Trophoblast cell (in vitro differentiated cells and primary cell): ENCODE measurements around the gene TSPEAR.

Source experiments
- DNase-seq, 2 donors: peaks; one replicate each; pipeline ENCODE4 v3.0.0-alpha.2; 2016
- H2AFZ ChIP-seq: 2 replicates; pipeline ENCODE4 v1.6.1; 2013; ENCODE audit warnings: low read length, moderate library complexity, mild to moderate bottlenecking; ENCODE audit not compliant: insufficient read depth, poor library complexity
- H2AK5ac ChIP-seq: 2 replicates; pipeline ENCODE4 v1.6.1; 2013; ENCODE audit warnings: mild to moderate bottlenecking, low read length
- H2BK120ac ChIP-seq: 2 replicates; pipeline ENCODE4 v1.6.1; 2013; ENCODE audit warnings: low read length, mild to moderate bottlenecking, moderate library complexity; ENCODE audit not compliant: insufficient read depth, poor library complexity
- H2BK12ac ChIP-seq: 2 replicates; pipeline ENCODE4 v1.6.1; 2013; ENCODE audit warnings: mild to moderate bottlenecking, low read length, moderate library complexity
- H2BK5ac ChIP-seq: 2 replicates; pipeline ENCODE4 v1.6.1; 2013; ENCODE audit warnings: low read length, low read depth, moderate library complexity, mild to moderate bottlenecking; ENCODE audit not compliant: poor library complexity
- H3K14ac ChIP-seq: 2 replicates; pipeline ENCODE4 v1.6.1; 2013; ENCODE audit warnings: mild to moderate bottlenecking, low read length
- H3K18ac ChIP-seq: 2 replicates; pipeline ENCODE4 v1.6.1; 2013; ENCODE audit warnings: mild to moderate bottlenecking, low read length
- H3K23ac ChIP-seq: 2 replicates; pipeline ENCODE4 v1.6.1; 2013; ENCODE audit warnings: low read length
- H3K27ac ChIP-seq: 2 replicates; pipeline ENCODE4 v1.5.1; 2013; ENCODE audit warnings: low read depth, mild to moderate bottlenecking, inconsistent platforms, low read length, moderate library complexity
- H3K27me3 ChIP-seq: 2 replicates; pipeline ENCODE4 v1.6.1; 2013; ENCODE audit warnings: inconsistent platforms, mild to moderate bottlenecking, low read length, moderate library complexity; ENCODE audit not compliant: insufficient read depth
- H3K36me3 ChIP-seq, 2 experiments: 1 replicate in 1 of 2; 2 replicates in 1 of 2; pipeline ENCODE4 v1.6.1; 2013; ENCODE audit warnings: low read length in 2 of 2, mild to moderate bottlenecking in 2 of 2, moderate library complexity in 1 of 2; ENCODE audit not compliant: insufficient read depth in 2 of 2, control insufficient read depth in 1 of 2
- H3K4ac ChIP-seq: 2 replicates; pipeline ENCODE4 v1.6.1; 2013; ENCODE audit warnings: low read depth, mild to moderate bottlenecking, low read length, moderate library complexity
- H3K4me1 ChIP-seq, 2 experiments: 1 replicate in 1 of 2; 2 replicates in 1 of 2; pipeline ENCODE4 v1.6.1; 2013; ENCODE audit warnings: low read length in 2 of 2, mild to moderate bottlenecking in 2 of 2, moderate library complexity in 1 of 2; ENCODE audit not compliant: insufficient read depth in 2 of 2, control insufficient read depth in 1 of 2
- H3K4me2 ChIP-seq: 2 replicates; pipeline ENCODE4 v1.6.1; 2013; ENCODE audit warnings: inconsistent platforms, mild to moderate bottlenecking, low read length, moderate library complexity
- H3K4me3 ChIP-seq: 2 replicates; pipeline ENCODE4 v1.5.1; 2013; ENCODE audit warnings: mild to moderate bottlenecking, low read depth, low read length, inconsistent platforms
- H3K79me1 ChIP-seq: one replicate; pipeline ENCODE4 v1.6.1; 2013; ENCODE audit warnings: low read length
- H3K79me2 ChIP-seq: 2 replicates; pipeline ENCODE4 v1.6.1; 2013; ENCODE audit warnings: low read length, mild to moderate bottlenecking; ENCODE audit not compliant: control insufficient read depth, insufficient read depth, poor library complexity
- H3K9ac ChIP-seq: 2 replicates; pipeline ENCODE4 v1.6.1; 2013; ENCODE audit warnings: mild to moderate bottlenecking, low read length
- H3K9me3 ChIP-seq: 2 replicates; pipeline ENCODE4 v1.6.1; 2013; ENCODE audit warnings: low read depth, mild to moderate bottlenecking, control low read depth, inconsistent platforms, low read length; ENCODE audit not compliant: insufficient read depth
- H4K12ac ChIP-seq: 2 replicates; pipeline ENCODE4 v1.6.1; 2013; ENCODE audit warnings: low read depth, mild to moderate bottlenecking, low read length, moderate library complexity
- H4K8ac ChIP-seq: 2 replicates; pipeline ENCODE4 v1.6.1; 2013; ENCODE audit warnings: low read depth, mild to moderate bottlenecking, low read length, moderate library complexity
- H4K91ac ChIP-seq: one replicate; pipeline ENCODE4 v1.6.1; 2013; ENCODE audit warnings: low read depth, mild to moderate bottlenecking, low read length, moderate library complexity
- WGBS: extraction: QIAGEN DNeasy Blood & Tissue Kit; methylation state at CpG from one replicate; pipeline ENCODE4 v1.1.7; 2013; ENCODE audit warnings: missing lambda C conversion rate; ENCODE audit not compliant: insufficient read length, insufficient coverage; ENCODE audit errors: extremely low coverage; 5-methylcytosine and 5-hydroxymethylcytosine counted together

The TSPEAR gene

DNA sequence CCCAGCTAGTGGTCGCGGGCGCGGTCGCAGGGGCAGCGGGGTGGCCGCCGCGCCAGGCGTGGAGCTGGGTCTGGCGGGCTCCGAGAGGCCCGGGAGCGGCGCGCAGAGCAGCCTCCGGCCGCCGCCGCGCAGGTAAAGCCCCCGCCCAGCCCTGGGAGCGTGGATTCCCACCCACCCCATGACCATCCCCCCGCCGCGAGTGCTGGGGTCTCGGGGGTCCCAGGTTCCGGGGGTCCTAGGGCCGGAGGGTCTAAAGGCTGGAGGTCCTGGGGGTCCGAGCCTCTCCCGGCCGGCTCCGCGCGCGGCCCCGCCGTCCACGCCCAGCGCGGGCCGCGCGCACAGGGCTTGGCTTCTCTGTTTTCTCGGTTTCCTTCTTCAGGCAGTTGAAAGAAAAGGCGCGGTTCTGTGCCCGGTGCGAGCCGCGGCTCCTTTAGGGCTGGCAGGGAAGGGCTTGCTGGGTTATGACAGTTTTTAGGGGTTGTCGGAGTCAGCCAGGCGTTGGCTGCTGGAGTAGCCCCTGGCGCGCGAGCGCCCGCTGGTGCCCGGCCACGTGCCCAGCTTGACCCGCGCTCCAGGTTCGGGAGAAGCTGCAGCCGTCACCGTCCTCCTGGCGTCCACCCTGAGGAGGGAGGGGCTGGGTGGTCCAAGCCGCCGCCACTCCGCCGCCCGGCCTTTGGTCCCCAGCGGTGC is 255.7 kb downstream of the TSPEAR start:
- Histone ChIP-seq H4K12ac (no peak overlapping the region), H2BK12ac (no peak overlapping the region), H3K36me3 (no peaks in the 10 kb centered on the region), H3K14ac (no peak overlapping the region), H2AFZ (peak overlapping the region; percentile 53), H3K27me3 (no peaks in the 10 kb centered on the region), H4K8ac (peak overlapping the region; percentile 10), H3K79me2 (no peaks in the 10 kb centered on the region), H3K79me1 (no peaks in the 10 kb centered on the region), H4K91ac (no peak overlapping the region), H3K4me2 (peak overlapping the region; percentile 97), H2AK5ac (no peak overlapping the region), H3K4ac (no peak overlapping the region), H3K27ac (no peak overlapping the region), H2BK5ac (no peak overlapping the region), H3K18ac (no peak overlapping the region), H3K9ac (no peak overlapping the region), H2BK120ac (no peak overlapping the region), H3K9me3 (peaks cover 4% of the 10 kb centered on the region), H3K4me1 (peaks cover 3 to 6% of the 10 kb centered on the region in 2 experiments), H3K4me3 (peak overlapping the region; percentile 76), H3K23ac (no peak overlapping the region)
- DNase-seq, result peak in 1 of 2 donors; percentile 28
- no CpG with 5 or more reads among the region's 72 CpGs for WGBS

DNA sequence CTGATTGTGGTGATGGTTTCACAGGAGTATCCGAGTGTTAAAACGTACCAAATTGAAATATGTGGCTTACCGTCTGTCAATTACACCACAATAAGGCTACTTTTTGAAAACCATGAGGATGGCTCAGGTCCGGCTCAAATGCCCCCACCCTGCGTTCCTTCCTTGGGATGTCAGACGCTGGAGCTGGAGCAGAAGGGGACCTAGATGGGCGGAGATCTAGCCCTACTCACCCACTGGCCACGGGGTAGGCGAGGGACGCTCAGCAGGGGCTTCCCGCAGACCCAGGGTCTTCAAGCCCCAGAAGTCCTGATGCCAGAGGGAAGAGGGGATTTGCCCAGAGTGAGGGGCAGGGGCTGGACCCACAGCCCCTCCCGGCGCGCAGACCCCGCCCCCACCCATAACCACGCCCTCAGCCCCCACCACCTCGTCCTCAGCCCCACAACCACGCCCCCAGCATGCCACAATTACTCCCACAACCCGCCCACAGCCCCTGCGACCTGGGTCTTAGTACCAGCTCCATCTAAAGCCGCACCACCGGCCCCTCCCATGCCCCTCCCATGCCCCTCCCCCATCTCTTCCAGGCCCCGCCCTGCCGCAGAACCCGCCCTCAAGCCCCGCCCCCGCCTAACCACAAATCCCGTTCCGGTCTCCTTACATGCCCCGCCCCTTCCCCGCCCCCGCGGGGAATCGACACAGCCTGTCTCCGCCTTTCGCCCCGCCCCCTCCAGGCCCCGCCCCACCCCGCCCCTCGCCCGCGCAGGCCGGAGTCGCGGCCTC is 256.4 kb downstream of the TSPEAR start, which contains the start of gene LRRC3:
TSS of gene LRRC3 (plus strand) at position 764 of the 777 bp plus-strand sequence. CDS start 1,135 bp downstream, outside the sequence.
- no CpG with 5 or more reads among the region's 45 CpGs for WGBS
- H2AFZ ChIP-seq, result peak within 1 kb of the TSS; percentile 53

DNA sequence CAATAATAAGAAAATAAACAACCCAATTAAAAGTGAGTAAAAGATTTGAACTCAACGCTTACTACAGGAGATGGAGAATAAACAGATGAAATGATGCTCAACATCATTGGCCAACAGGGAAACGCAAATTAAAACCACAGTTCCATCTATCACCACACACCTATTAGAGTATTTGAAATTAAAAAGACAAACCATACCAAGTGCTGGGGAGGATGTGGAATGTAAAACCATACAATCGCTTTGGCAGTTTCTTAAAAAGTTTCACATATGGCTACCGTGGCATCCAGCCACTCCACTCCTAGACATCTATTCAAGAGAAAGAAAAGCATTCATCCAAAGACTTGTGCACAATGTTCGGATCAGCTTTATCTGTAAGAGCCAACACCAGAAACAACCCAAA is 257.3 kb downstream of the TSPEAR start:
- no peaks in the 10 kb centered on the region for H3K27me3 ChIP-seq
- no peaks in the 10 kb centered on the region for H3K36me3 ChIP-seq
- H4K8ac ChIP-seq, result no peak overlapping the region
- H3K27ac ChIP-seq, result no peak overlapping the region
- no peak overlapping the region for H2BK5ac ChIP-seq
- H2AK5ac ChIP-seq, result no peak overlapping the region
- H3K14ac ChIP-seq, result no peak overlapping the region
- H3K9me3 ChIP-seq, result peaks cover 4% of the 10 kb centered on the region
- H3K4ac ChIP-seq, result no peak overlapping the region
- H3K4me2 ChIP-seq, result no peak overlapping the region
- peaks cover 3 to 6% of the 10 kb centered on the region in 2 experiments for H3K4me1 ChIP-seq
- H3K79me1 ChIP-seq, result no peaks in the 10 kb centered on the region
- WGBS, result no CpG with 5 or more reads among the region's 5 CpGs
- no peak overlapping the region for H3K18ac ChIP-seq
- no peak overlapping the region for H4K12ac ChIP-seq
- H2BK120ac ChIP-seq, result no peak overlapping the region
- no peak for DNase-seq
- H3K23ac ChIP-seq, result no peak overlapping the region
- no peaks in the 10 kb centered on the region for H3K79me2 ChIP-seq
- H3K9ac ChIP-seq, result no peak overlapping the region
- no peak overlapping the region for H4K91ac ChIP-seq
- no peak overlapping the region for H2BK12ac ChIP-seq
- H2AFZ ChIP-seq, result no peak overlapping the region
- H3K4me3 ChIP-seq, result no peak overlapping the region

More for the DNA sequence above, 256.4 kb downstream of the TSPEAR start, which contains the start of gene LRRC3:
- Histone ChIP-seq H3K18ac (no peak within 1 kb of the TSS), H3K4me2 (peak within 1 kb of the TSS; percentile 97), H3K27ac (no peak within 1 kb of the TSS), H4K8ac (peak within 1 kb of the TSS; percentile 10), H3K23ac (no peak within 1 kb of the TSS), H2AK5ac (no peak within 1 kb of the TSS), H4K91ac (no peak within 1 kb of the TSS), H3K36me3 (no peaks in the 10 kb centered on the region), H2BK5ac (no peak within 1 kb of the TSS), H3K27me3 (no peaks in the 10 kb centered on the region), H3K79me2 (no peaks in the 10 kb centered on the region), H3K4me1 (peaks cover 3 to 6% of the 10 kb centered on the region in 2 experiments), H3K79me1 (no peaks in the 10 kb centered on the region), H3K9me3 (peaks cover 4% of the 10 kb centered on the region), H3K9ac (no peak within 1 kb of the TSS), H3K14ac (no peak within 1 kb of the TSS), H2BK120ac (no peak within 1 kb of the TSS), H2BK12ac (no peak within 1 kb of the TSS), H4K12ac (no peak within 1 kb of the TSS), H3K4ac (no peak within 1 kb of the TSS), H3K4me3 (peak within 1 kb of the TSS; percentile 76)
- peak; percentile 79 to 91 for DNase-seq

DNA sequence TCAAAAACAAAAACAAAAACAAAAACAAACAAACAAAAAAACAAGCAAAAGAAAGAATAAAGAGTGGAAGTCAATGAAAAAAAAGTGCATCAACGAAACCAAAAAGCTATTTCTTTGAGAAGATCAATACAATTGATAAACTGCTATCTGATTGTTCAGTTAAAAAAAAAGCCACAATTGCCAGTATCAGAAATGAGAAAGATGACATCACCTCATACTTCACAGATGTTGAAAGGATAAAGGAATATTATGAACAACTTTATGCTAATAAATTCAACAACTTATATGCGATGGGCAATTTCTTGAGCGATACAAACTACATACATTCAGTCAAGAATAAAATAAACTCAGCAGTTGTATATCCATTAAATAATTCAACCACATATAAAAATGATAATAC is 258.3 kb downstream of the TSPEAR start:
- H4K12ac ChIP-seq, result no peak overlapping the region
- H3K79me2 ChIP-seq, result no peaks in the 10 kb centered on the region
- no peak overlapping the region for H3K18ac ChIP-seq
- H3K4me3 ChIP-seq, result no peak overlapping the region
- no peak for DNase-seq
- H3K27ac ChIP-seq, result no peak overlapping the region
- no peaks in the 10 kb centered on the region for H3K27me3 ChIP-seq
- H4K91ac ChIP-seq, result no peak overlapping the region
- H3K9ac ChIP-seq, result no peak overlapping the region
- H2BK5ac ChIP-seq, result no peak overlapping the region
- H3K79me1 ChIP-seq, result no peaks in the 10 kb centered on the region
- H3K14ac ChIP-seq, result no peak overlapping the region
- H2BK120ac ChIP-seq, result no peak overlapping the region
- no peak overlapping the region for H3K4ac ChIP-seq
- no peak overlapping the region for H2AK5ac ChIP-seq
- H3K4me1 ChIP-seq, result peaks cover 3 to 6% of the 10 kb centered on the region in 2 experiments
- H3K4me2 ChIP-seq, result no peak overlapping the region
- H3K23ac ChIP-seq, result no peak overlapping the region
- no peak overlapping the region for H2AFZ ChIP-seq
- peaks cover 4% of the 10 kb centered on the region for H3K9me3 ChIP-seq
- H2BK12ac ChIP-seq, result no peak overlapping the region
- H4K8ac ChIP-seq, result no peak overlapping the region
- H3K36me3 ChIP-seq, result no peaks in the 10 kb centered on the region
- WGBS, result no CpG with 5 or more reads among the region's 3 CpGs
